ENCODE measurements around the gene ADAMTS2. TPM values are rescaled to one million over a fixed set of nuclear protein-coding genes. Genes with fewer than 3 reads are reported as not detected.
A peak's percentile ranks its signal among the peaks of the same experiment; 100 is the strongest.

Gene ADAMTS2
- total RNA-seq, 6 experiments from 2014 or later: 31.5 to 38.4 (median 34.1) TPM

GRCh38 chr5:179230061-179230461 lies 115.2 kb downstream of the ADAMTS2 start:
- H3K27me3 Mint-ChIP-seq (ENCODE audit: insufficient read depth): peaks cover 4% of the 10 kb centered on the region
- no peak for TF ChIP-seq CTCF (IDR thresholded peaks at IDR 0.05)
- peaks cover 4% of the 10 kb centered on the region; the same call in 1 of the 2 replicates for H3K36me3 Mint-ChIP-seq (ENCODE audit: low read depth)
- no peaks in the 10 kb centered on the region for H3K4me1 Mint-ChIP-seq (ENCODE audit: low read depth)
- no peaks in the 10 kb centered on the region for H3K9me3 Mint-ChIP-seq
- H3K4me3 Mint-ChIP-seq: no peak overlapping the region
- H3K27ac Mint-ChIP-seq: no peak overlapping the region
- DNase-seq: no peak

- no peak for TF ChIP-seq CTCF (IDR thresholded peaks at IDR 0.05)
- Mint-ChIP-seq H3K27ac (no peak overlapping the region), H3K9me3 (no peaks in the 10 kb centered on the region; the same call in 1 of the 2 replicates), H3K4me1 (ENCODE audit: low read depth) (no peaks in the 10 kb centered on the region), H3K27me3 (ENCODE audit: insufficient read depth) (peaks cover 4% of the 10 kb centered on the region), H3K36me3 (ENCODE audit: low read depth) (peaks cover 9% of the 10 kb centered on the region; the same call in 1 of the 2 replicates), H3K4me3 (no peak overlapping the region)
- DNase-seq: no peak
These were observed 115.9 kb downstream of the ADAMTS2 start for GRCh38 chr5:179229331-179229831.

GRCh38 chr5:179228341-179229121 lies 116.7 kb downstream of the ADAMTS2 start:
- DNase-seq: no peak
- no peaks in the 10 kb centered on the region; the same call in 1 of the 2 replicates for H3K9me3 Mint-ChIP-seq
- TF ChIP-seq CTCF (IDR thresholded peaks at IDR 0.05): no peak
- peaks cover 4% of the 10 kb centered on the region for H3K27me3 Mint-ChIP-seq (ENCODE audit: insufficient read depth)
- H3K4me1 Mint-ChIP-seq (ENCODE audit: low read depth): no peaks in the 10 kb centered on the region
- H3K4me3 Mint-ChIP-seq: no peak overlapping the region
- no peak overlapping the region for H3K27ac Mint-ChIP-seq
- H3K36me3 Mint-ChIP-seq (ENCODE audit: low read depth): peaks cover 13% of the 10 kb centered on the region; the same call in 1 of the 2 replicates

- no peak overlapping the region for H3K4me3 Mint-ChIP-seq
- TF ChIP-seq CTCF (IDR thresholded peaks at IDR 0.05): no peak
- H3K4me1 Mint-ChIP-seq (ENCODE audit: low read depth): no peaks in the 10 kb centered on the region
- no peak for DNase-seq
- H3K9me3 Mint-ChIP-seq: no peaks in the 10 kb centered on the region; the same call in 1 of the 2 replicates
- H3K27ac Mint-ChIP-seq: 0 out of 2 replicates have a peak overlapping the region, but pooled peaks have one; percentile 20
- peaks cover 14% of the 10 kb centered on the region; the same call in 1 of the 2 replicates for H3K36me3 Mint-ChIP-seq (ENCODE audit: low read depth)
- H3K27me3 Mint-ChIP-seq (ENCODE audit: insufficient read depth): peaks cover 4% of the 10 kb centered on the region
These were observed 117.5 kb downstream of the ADAMTS2 start for GRCh38 chr5:179227580-179228311.

- Mint-ChIP-seq H3K4me3 (no peak overlapping the region), H3K27me3 (ENCODE audit: insufficient read depth) (peaks cover 4% of the 10 kb centered on the region), H3K27ac (no peak overlapping the region), H3K4me1 (ENCODE audit: low read depth) (no peaks in the 10 kb centered on the region), H3K9me3 (no peaks in the 10 kb centered on the region; the same call in 1 of the 2 replicates), H3K36me3 (ENCODE audit: low read depth) (peaks cover 13% of the 10 kb centered on the region; the same call in 1 of the 2 replicates)
- DNase-seq: no peak
- TF ChIP-seq CTCF (IDR thresholded peaks at IDR 0.05): no peak
These were observed 118.1 kb downstream of the ADAMTS2 start for GRCh38 chr5:179227229-179227579.
